HUES6 (cell line): ENCODE results near the gene SPON1.
"Not testable (repeated sequence)": the region's sequence is repeated elsewhere in the genome, so short reads cannot be mapped to it uniquely, and the experiment has no call there.

Experiments used
- H3K27ac ChIP-seq: 2 replicates; pipeline ENCODE4 v1.7.0; 2013; ENCODE audit warnings: low read depth, mild to moderate bottlenecking, low read length, inconsistent platforms
- H3K27me3 ChIP-seq: 2 replicates; pipeline ENCODE4 v1.6.1; 2013; ENCODE audit warnings: low read length; ENCODE audit not compliant: control insufficient read depth, insufficient read depth
- H3K36me3 ChIP-seq: 2 replicates; pipeline ENCODE4 v1.6.1; 2013; ENCODE audit warnings: low read length; ENCODE audit not compliant: control insufficient read depth, insufficient read depth
- H3K4me1 ChIP-seq: 2 replicates; pipeline ENCODE4 v1.6.1; 2013; ENCODE audit warnings: low read length; ENCODE audit not compliant: control insufficient read depth, insufficient read depth
- H3K4me3 ChIP-seq: 2 replicates; pipeline ENCODE4 v1.5.1; 2013; ENCODE audit warnings: low read depth, low read length
- H3K9ac ChIP-seq: one replicate; pipeline ENCODE4 v1.6.1; 2013; ENCODE audit warnings: mild to moderate bottlenecking, low read length
- H3K9me3 ChIP-seq: 2 replicates; pipeline ENCODE4 v1.6.1; 2013; ENCODE audit warnings: low read depth, low read length; ENCODE audit not compliant: control insufficient read depth, insufficient read depth

The SPON1 gene

GRCh38 chr11:14012846-14013245 is 50.3 kb downstream of the SPON1 start:
- Histone ChIP-seq H3K4me1 (peaks cover 14% of the 10 kb centered on the region), H3K27me3 (no peaks in the 10 kb centered on the region), H3K36me3 (no peaks in the 10 kb centered on the region), H3K9ac (no peak overlapping the region), H3K9me3 (no peaks in the 10 kb centered on the region), H3K4me3 (no peak overlapping the region), H3K27ac (no peak overlapping the region)

- Histone ChIP-seq H3K4me3 (no peak overlapping the region; the same call in 1 of the 2 replicates), H3K9ac (peak overlapping the region; percentile 13), H3K27ac (peak overlapping the region; percentile 51; the same call in 1 of the 2 replicates), H3K9me3 (no peaks in the 10 kb centered on the region), H3K4me1 (peaks cover 14% of the 10 kb centered on the region), H3K36me3 (no peaks in the 10 kb centered on the region), H3K27me3 (no peaks in the 10 kb centered on the region)
Measured at GRCh38 chr11:14015711-14016110, 53.2 kb downstream of the SPON1 start.

GRCh38 chr11:14018441-14018840 is 55.9 kb downstream of the SPON1 start:
- Histone ChIP-seq H3K36me3 (no peaks in the 10 kb centered on the region), H3K4me1 (peaks cover 14% of the 10 kb centered on the region)

GRCh38 chr11:14021738-14022137 is 59.2 kb downstream of the SPON1 start:
- H3K36me3 ChIP-seq = no peaks in the 10 kb centered on the region
- no peaks in the 10 kb centered on the region for H3K4me1 ChIP-seq
- no peaks in the 10 kb centered on the region for H3K9me3 ChIP-seq
- no peaks in the 10 kb centered on the region for H3K27me3 ChIP-seq
- H3K9ac ChIP-seq = no peak overlapping the region
- no peak overlapping the region for H3K4me3 ChIP-seq
- no peak overlapping the region for H3K27ac ChIP-seq

More at GRCh38 chr11:14018441-14018840, 55.9 kb downstream of the SPON1 start:
- no peak overlapping the region for H3K27ac ChIP-seq
- H3K9me3 ChIP-seq = no peaks in the 10 kb centered on the region
- no peak overlapping the region for H3K4me3 ChIP-seq
- H3K27me3 ChIP-seq = no peaks in the 10 kb centered on the region
- H3K9ac ChIP-seq = no peak overlapping the region

- Histone ChIP-seq H3K27ac (no peak overlapping the region), H3K9ac (no peak overlapping the region), H3K4me1 (no peaks in the 10 kb centered on the region), H3K4me3 (no peak overlapping the region), H3K36me3 (no peaks in the 10 kb centered on the region), H3K27me3 (no peaks in the 10 kb centered on the region), H3K9me3 (no peaks in the 10 kb centered on the region)
Measured at GRCh38 chr11:14022251-14022650, 59.7 kb downstream of the SPON1 start.

GRCh38 chr11:14022821-14023220 is 60.3 kb downstream of the SPON1 start:
- Histone ChIP-seq H3K36me3 (no peaks in the 10 kb centered on the region), H3K9ac (no peak overlapping the region), H3K4me1 (no peaks in the 10 kb centered on the region), H3K27me3 (no peaks in the 10 kb centered on the region), H3K9me3 (no peaks in the 10 kb centered on the region), H3K4me3 (no peak overlapping the region), H3K27ac (no peak overlapping the region)

- Histone ChIP-seq H3K4me1 (peaks cover 11% of the 10 kb centered on the region), H3K36me3 (no peaks in the 10 kb centered on the region), H3K27me3 (no peaks in the 10 kb centered on the region), H3K9ac (no peak overlapping the region), H3K9me3 (no peaks in the 10 kb centered on the region), H3K4me3 (no peak overlapping the region), H3K27ac (no peak overlapping the region)
Measured at GRCh38 chr11:14026961-14027360, 64.4 kb downstream of the SPON1 start.

GRCh38 chr11:14027525-14027924 is 65.0 kb downstream of the SPON1 start:
- H3K36me3 ChIP-seq = no peaks in the 10 kb centered on the region
- no peaks in the 10 kb centered on the region for H3K27me3 ChIP-seq
- no peaks in the 10 kb centered on the region for H3K9me3 ChIP-seq
- H3K4me3 ChIP-seq = no peak overlapping the region
- no peak overlapping the region for H3K27ac ChIP-seq
- H3K4me1 ChIP-seq = peaks cover 11% of the 10 kb centered on the region
- H3K9ac ChIP-seq = no peak overlapping the region

- H3K9me3 ChIP-seq = no peaks in the 10 kb centered on the region
- H3K9ac ChIP-seq = no peak overlapping the region
- peaks cover 11% of the 10 kb centered on the region for H3K4me1 ChIP-seq
- no peaks in the 10 kb centered on the region for H3K36me3 ChIP-seq
- no peaks in the 10 kb centered on the region for H3K27me3 ChIP-seq
- H3K4me3 ChIP-seq = no peak overlapping the region
- H3K27ac ChIP-seq = no peak overlapping the region
Measured at GRCh38 chr11:14029440-14029839, 66.9 kb downstream of the SPON1 start.

GRCh38 chr11:14029971-14030920 is 67.7 kb downstream of the SPON1 start:
- Histone ChIP-seq H3K27ac (no peak overlapping the region), H3K4me1 (peaks cover 11% of the 10 kb centered on the region), H3K9me3 (no peaks in the 10 kb centered on the region), H3K4me3 (no peak overlapping the region), H3K36me3 (no peaks in the 10 kb centered on the region), H3K27me3 (no peaks in the 10 kb centered on the region), H3K9ac (no peak overlapping the region)

- not testable (repeated sequence) for H3K27ac ChIP-seq, H3K36me3 ChIP-seq, H3K4me1 ChIP-seq, H3K9ac ChIP-seq, H3K27me3 ChIP-seq, H3K4me3 ChIP-seq, H3K9me3 ChIP-seq
Measured at GRCh38 chr11:14035526-14035925, 73.0 kb downstream of the SPON1 start.
